Medulla oblongata (tissue), 1 donor: ENCODE data around the gene COMMD3.

ENCODE experiments used
- DNase-seq: peaks from one replicate; pipeline ENCODE4 v3.0.0-alpha.2; 2015; ENCODE audit errors: extremely low spot score

Gene COMMD3

GRCh38 chr10:22366435-22366703, 50.2 kb downstream of the COMMD3 start:
- no peak for DNase-seq

- DNase-seq: no peak
These were observed 50.6 kb downstream of the COMMD3 start for GRCh38 chr10:22366771-22367170.

GRCh38 chr10:22367471-22367870, 51.3 kb downstream of the COMMD3 start:
- no peak for DNase-seq

- DNase-seq: no peak
These were observed 52.2 kb downstream of the COMMD3 start for GRCh38 chr10:22368402-22368801.

- no peak for DNase-seq
These were observed 52.8 kb downstream of the COMMD3 start for GRCh38 chr10:22368981-22369380.

GRCh38 chr10:22369434-22370072, 53.4 kb downstream of the COMMD3 start:
- no peak for DNase-seq
